ENCODE measurements around the gene NUP214.

Gene NUP214

GRCh38 chr9:131281119-131281965 lies 156.0 kb downstream of the NUP214 start:
- no peak for DNase-seq

GRCh38 chr9:131282175-131282574 lies 156.8 kb downstream of the NUP214 start:
- no peak for DNase-seq

DNA sequence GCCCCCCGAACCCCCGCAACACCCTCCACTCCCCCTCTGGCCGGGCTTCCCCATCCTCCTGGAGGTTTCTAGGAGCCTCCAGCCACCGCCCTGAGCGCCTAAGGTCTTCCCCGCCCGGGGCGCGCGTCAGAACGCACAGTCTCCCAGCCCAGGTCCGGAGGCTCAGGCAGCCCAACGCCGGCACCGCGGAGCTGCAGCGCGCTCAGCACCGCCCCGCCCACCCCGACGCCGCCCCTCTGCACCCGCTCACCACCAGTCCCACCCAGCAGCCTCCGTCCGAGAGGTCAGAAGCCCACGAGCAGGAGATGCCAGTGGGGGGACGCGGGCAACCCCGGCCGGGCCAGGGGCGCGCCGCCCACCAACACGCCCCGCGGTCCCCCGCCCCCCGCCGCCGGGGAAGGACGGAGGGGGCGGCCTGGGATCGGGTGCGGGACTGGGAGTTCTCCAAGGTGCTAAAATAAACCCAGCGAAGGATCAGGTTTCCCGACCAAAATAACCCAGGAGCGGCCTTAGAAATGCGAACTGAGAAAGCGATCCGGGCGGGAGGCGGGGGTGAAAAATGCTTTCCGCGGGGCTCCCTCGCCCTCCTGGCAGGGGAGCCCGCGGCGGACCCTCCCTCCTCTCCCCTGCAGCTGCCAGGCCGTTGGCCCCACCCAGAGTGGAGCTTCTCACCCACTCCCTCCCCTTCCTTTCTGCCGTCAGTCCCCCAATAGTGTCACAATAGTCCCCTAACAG lies 157.5 kb downstream of the NUP214 start:
- DNase-seq, result no peak

Measured in activated CD4-positive, alpha-beta T cell treated with anti-CD3 and anti-CD28 coated beads for 4 hours (primary cell).